Measurements from ENCODE around the gene NTSR1.

GRCh38 chr20:62734881-62735280 is 26.2 kb downstream of the NTSR1 start:
- TF ChIP-seq, protein P1, sequence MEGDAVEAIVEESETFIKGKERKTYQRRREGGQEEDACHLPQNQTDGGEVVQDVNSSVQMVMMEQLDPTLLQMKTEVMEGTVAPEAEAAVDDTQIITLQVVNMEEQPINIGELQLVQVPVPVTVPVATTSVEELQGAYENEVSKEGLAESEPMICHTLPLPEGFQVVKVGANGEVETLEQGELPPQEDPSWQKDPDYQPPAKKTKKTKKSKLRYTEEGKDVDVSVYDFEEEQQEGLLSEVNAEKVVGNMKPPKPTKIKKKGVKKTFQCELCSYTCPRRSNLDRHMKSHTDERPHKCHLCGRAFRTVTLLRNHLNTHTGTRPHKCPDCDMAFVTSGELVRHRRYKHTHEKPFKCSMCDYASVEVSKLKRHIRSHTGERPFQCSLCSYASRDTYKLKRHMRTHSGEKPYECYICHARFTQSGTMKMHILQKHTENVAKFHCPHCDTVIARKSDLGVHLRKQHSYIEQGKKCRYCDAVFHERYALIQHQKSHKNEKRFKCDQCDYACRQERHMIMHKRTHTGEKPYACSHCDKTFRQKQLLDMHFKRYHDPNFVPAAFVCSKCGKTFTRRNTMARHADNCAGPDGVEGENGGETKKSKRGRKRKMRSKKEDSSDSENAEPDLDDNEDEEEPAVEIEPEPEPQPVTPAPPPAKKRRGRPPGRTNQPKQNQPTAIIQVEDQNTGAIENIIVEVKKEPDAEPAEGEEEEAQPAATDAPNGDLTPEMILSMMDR (IDR thresholded peaks at IDR 0.05), result no peak
- TF ChIP-seq POLR2A (IDR thresholded peaks at IDR 0.05), result no peak
